GM21529 (cell line): ENCODE results near the gene C15orf40.

Source experiments
- ATAC-seq: cut with Tn5 transposase; IDR thresholded peaks from one replicate; pipeline ENCODE4 v1.9.1; 2021; ENCODE audit not compliant: unreplicated experiment

Gene C15orf40

DNA sequence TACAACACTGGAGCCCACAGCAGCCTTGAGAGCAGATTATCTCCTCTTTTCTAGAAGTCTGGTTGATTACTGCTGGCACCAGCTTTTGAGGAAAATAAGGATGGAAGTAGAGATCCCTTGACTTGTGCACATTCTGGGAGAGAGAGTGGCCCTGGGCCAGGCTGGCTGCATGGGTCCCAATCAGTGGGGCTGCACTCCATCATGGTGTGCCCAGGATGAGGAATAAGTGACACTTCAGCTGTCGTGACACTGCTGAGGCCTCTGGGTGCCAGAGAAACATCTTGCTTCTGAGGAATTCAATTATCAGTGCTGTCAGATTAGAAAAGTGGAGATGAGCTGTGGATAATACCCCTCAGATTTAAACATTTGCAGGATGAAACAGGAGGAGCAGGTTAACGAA lies 16.4 kb downstream of the C15orf40 start:
- ATAC-seq, result no peak

DNA sequence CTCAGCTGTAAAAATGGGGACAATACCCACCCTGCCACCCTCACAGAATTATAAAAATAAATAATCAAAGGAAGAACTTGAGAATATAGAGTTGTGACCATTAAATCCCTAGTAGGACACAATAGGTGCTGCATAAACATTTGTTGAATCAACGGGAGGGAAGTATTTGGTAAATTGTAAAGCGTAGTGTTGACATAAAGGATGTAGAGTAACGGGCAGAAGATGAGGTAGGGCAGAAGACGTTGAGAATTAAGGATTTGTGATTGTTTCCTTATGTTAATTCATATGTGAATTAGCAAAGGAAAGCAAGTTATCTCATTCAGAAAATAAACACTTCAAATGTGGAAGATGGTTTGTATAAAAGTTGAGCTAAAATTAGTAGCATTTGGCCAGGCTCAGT lies 18.3 kb downstream of the C15orf40 start:
- ATAC-seq, result no peak

DNA sequence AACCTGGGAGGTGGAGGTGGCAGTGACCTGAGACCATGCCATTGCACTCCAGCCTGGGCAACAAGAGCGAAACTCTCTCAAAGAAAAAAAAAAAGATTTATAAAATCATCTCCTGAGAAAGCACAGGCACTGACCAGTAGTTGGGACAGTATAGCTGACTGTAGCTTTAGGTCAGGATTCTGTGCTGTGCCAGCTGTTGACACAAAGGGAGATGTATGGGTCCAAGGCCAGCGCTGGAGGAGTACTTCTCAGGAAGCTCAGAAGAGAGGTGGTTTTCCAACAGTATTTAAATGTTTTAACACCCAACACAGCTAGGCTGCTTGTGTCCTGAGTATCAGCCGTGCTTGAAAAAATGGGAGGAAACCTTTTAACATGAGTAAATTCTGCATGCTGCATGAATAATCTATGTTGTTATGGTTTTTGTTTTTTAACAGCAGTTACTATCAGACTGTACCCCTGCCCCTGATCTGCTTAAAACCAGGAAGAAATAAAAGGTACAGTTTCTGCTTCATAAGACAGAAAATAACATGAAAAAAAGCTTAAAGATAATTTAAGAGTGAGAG lies 18.9 kb downstream of the C15orf40 start:
- ATAC-seq, result no peak

DNA sequence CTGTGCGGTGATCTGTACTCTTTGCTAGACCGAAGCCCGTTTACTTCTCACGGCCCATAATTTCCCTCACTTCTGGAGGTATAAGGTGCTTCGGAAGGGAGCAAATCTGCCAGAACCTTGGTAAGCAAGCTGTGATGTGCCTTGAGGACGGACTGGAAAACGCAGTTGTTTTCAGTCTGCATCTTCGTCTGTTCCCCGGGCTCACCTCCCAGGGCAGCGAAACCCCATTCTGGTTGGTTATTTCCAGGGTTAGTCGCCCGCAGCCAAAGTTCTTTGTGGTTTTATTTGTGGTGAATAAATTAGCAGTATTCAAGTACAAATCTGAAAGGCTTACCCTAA lies 25.0 kb downstream of the C15orf40 start:
- ATAC-seq, result peak; percentile 23

DNA sequence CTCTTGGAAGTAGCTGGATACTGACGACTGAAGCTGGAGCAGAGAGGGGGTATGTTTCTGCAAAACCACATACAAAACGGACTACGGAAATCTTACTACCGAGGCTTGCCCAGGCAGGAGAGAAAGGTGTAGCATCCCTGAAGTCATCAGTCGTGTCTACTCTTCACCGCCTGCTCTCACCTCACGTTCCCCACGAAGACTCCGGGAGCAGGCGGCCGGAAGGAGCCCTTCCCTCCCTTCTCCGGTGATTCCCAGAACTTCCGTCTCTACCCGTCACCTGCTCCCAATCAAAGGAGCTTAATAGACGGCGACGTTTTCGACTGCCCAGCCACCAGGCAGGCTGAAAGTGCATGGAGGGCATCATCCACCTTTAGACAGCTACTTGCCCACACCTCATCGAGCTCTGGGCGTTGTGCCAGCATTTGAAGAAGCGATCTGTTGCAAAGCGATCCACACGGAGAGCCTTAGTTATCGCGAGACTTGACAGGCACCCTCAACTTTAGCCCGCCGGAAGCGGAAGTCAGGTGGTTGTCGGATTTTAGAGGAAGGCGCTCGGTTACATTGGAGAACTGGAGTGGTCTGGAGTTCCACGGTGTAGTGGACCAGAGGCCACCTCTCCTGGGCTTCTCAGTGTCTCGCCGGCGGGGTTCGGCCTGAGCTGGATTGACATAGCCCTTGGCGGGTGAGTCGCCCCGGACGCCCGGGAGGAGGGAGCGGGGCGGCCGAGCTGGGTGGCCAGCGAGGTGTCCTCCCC lies 25.6 kb downstream of the C15orf40 start, which contains the start of gene RAMAC:
Gene RAMAC (plus strand): TSS at position 523 of the 754 bp plus-strand sequence. CDS start 2,809 bp downstream, outside the sequence.
- ATAC-seq, result peak; percentile 97

DNA sequence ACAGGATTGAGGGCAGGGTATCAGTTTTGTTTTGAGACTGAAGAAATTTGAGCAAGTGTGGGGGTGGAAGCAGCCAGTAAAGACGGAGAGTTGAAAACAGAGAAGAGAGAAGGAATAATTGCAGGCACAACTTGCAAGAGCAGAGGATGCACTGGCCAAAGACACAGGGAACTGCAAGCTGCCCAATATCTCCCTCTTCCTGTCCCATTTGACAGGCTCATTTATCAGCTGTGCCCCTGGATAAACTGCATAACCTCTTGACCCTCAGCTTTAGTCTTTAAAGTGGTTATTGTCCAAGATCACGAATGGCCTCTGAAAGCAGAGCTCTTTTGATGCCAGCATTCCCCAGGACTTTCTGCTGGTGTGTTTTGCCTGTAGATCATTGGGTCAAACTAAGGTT lies 30.5 kb downstream of the C15orf40 start:
- no peak for ATAC-seq

DNA sequence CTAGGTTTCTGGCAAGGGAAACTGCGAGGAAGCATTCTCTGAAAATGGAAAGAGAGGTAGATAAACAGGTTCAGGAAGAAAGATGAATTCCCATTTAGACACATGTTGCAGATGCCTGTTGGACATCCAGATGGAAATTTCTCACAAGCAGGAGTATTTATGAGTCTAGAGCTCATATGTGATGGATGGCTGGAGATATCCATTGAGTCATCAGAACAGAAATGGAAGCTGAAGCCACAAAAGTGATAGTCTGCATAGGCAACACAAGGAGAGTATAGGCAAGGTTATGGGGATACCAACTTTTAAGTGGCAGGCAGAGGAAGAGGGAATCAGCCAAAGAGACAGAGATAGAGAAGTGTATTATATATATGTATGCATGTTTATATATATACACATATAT lies 31.7 kb downstream of the C15orf40 start:
- no peak for ATAC-seq

DNA sequence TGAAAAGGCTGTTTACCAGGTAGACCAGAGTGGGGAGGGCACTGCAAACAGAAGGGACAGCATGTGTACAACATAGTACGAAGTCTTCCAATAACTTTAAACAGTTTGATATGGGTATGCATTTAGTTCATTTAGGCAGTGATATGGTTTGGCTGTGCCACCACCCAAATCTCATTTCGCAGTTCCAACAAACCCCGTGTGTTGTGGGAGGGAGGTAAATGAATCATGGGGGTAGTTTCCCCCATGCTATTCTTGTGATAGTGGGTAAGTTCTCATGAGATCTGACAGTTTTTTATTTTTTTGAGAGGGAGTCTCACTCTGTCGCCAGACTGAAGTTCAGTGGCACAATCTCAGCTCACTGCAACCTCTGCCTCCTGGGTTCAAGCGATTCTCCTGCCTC lies 33.0 kb downstream of the C15orf40 start:
- ATAC-seq, result no peak

DNA sequence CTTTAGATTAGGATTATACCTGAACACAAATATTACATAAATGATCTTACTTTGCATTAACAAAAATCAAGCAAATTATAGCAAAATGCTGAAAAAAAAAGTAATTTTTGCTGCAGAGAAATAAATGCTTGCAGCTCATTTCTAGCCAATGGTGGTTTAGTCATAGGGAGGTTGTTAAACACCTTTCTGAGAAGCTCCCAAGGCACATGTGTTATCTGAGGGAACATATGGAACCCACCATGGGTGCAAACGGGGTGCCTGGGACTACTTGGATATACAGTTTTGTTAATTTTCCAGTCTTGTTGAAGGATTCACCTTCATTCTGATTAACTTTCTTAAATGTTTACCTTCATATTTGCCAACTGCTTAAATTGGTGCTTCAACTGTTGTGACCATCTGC lies 34.4 kb downstream of the C15orf40 start:
- ATAC-seq, result no peak

DNA sequence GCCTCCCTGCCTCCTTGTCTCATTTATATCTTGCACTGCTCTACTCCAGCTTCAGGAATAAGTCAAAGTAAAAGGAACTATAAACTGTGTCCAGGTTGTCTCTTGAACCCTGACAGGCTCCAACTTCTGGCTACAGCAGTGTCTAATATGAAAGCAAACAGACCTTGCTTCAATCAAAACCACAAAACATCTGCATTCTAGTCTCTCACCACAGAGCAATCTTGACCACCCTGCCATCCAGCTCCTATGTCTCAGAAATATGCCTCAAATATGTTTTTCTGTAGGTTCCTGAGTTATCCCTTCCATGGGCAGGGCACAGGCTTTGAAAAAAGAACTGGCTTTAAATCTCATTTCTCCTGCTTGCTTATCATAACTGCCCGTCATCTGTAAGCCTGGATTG lies 38.4 kb downstream of the C15orf40 start:
- no peak for ATAC-seq

DNA sequence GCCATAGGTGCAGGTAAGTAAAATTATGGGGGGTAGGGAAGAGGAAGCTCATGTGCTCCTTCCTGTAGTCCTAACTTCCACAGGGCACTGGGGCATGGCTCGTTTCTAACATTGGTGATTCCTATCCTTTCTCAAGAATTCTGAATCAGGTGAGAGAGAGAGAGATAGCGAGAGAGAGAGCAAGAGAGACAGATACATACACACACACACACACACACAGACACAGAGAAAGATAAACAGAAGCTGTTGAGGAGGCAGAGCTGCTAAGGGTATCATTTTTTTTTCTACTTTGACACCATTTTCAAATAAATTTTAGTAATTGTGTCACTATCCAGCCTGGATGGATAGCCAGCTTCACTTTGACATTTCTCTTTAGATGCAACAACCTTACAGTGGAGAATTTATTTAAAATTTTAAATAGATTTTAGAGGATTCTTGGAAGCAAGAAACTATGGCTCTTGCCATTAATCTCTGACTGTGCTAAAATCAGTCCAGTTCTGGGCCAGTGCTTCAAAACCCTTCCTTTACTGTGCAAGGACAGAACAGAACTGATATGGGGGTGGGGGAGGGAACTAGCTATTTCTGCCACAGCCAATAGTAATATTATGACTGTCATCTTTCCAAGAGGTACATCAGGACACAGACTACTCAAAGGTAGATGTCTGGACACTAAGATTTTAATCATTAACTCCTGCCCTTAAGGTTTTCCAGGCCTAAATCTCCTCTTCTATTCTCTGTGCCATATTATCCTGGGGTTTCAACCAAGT lies 40.0 kb downstream of the C15orf40 start:
- no peak for ATAC-seq

DNA sequence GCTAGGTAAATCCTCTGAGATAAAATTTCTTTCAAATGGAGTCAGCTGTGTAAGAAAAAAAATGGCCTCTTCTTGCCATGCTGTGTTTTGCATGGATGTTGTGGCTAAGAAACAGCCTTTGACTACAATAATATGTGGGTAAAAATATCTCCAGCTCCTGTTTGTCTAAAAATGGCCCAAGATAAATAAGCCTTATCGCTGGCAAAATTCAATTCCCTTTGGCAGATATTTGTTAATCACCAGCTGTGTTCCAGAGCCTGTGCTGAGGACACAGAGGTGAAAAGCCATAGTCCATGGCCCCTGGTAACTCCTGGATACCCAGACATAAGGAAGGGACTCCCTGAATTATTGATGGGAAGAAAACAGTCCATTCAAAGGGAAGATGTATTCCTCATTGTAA lies 40.7 kb downstream of the C15orf40 start:
- no peak for ATAC-seq

DNA sequence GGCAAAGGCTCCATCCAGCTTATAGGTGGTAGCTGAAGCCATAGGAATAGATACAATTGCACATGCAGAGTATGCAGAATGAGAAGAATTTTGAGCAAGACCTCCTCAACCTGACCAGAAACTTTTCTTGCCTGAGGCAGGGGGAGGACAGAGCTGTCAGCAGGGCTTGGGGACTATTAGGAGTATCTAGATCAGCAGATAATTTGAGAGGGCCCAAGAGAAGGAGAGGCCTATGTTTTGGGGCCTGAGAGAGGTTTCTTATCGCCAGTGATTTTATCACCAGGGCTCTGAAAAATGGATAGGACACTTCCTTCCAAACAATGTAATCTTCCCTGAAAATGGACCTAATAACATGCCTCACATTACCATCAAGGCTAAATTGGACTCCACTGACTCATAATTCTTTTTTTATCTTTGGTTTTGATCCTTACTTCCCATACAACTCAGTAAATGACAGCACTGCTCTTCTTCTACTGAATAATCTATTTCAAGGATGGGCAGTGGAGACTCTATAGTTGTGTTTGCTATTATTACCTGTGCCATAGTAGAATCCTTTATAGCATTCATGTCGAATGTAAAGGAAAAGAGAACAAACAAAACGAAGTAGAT lies 41.3 kb downstream of the C15orf40 start:
- ATAC-seq, result no peak

DNA sequence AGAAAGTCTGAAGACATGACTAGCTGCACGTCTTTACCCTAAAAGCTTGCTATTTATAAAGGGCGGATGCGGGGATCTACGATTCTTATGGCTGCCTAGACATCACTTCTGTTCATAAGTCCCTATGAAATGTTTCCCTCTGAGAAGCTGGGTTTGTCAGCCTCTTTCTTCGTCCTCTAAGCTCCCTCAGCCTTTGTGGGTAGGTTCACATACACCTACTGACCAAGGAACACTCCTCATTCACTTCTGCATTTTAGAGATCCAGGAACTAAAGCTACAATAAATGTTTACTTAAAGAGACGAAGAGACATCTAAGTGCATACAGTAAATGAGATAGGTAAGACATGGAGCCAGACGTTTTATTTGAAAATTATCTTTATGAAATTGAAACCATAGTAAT lies 42.1 kb downstream of the C15orf40 start:
- no peak for ATAC-seq

DNA sequence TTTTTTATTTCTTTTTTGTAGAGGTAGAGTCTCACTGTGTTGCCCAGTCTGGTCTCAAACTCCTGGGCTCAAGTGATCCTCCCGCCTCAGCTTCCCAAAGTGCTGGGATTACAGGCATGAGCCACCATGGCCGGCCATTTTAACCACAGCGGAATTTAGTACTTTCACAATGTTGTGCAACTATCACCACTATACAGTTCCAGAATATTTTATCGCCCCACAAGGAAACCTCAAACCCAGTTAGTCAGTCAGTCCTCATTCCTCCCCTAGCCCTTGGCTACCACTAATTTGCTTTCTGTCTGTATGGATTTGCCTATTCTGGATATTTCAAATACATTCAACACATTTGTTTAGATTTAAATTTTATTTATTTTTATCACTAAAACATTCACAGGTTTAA lies 43.4 kb downstream of the C15orf40 start:
- no peak for ATAC-seq

DNA sequence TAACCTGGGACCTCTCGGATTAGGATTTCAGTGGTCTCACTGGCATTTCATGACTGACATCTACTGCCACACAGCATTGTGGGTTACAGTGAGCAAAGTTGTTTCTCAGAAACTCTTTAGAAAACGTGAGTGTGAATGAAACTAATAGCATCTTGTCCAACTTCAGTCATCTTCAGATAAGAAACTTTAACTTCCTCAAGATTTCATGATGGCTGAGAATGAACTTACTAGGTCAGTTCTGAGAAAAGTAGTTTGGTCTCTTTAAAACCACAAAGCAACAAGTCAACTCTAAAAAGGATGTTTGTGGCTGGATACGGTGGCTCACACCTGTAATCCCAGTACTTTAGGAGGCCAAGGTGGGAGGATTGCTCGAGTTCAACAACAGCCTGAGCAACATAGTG lies 44.8 kb downstream of the C15orf40 start:
- peak; percentile 87 for ATAC-seq

DNA sequence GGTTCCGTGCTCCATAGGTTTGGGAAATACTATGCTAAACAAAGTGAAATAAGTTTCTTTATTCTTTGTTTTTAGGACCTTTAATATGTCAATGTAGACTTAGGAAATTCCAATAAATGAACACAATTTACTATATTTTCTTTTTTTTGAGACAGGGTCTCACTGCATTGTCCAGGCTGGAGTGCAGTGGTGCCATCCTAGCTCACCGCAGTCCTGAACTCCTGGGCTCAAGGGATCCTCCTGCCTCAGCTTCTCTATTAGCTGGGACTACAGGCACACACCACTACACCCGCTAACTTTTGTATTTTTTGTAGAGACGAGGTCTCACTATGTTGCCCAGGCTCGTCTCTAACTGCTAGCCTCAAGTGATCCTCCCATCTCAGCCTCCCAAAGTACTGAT lies 46.5 kb downstream of the C15orf40 start:
- ATAC-seq, result no peak

DNA sequence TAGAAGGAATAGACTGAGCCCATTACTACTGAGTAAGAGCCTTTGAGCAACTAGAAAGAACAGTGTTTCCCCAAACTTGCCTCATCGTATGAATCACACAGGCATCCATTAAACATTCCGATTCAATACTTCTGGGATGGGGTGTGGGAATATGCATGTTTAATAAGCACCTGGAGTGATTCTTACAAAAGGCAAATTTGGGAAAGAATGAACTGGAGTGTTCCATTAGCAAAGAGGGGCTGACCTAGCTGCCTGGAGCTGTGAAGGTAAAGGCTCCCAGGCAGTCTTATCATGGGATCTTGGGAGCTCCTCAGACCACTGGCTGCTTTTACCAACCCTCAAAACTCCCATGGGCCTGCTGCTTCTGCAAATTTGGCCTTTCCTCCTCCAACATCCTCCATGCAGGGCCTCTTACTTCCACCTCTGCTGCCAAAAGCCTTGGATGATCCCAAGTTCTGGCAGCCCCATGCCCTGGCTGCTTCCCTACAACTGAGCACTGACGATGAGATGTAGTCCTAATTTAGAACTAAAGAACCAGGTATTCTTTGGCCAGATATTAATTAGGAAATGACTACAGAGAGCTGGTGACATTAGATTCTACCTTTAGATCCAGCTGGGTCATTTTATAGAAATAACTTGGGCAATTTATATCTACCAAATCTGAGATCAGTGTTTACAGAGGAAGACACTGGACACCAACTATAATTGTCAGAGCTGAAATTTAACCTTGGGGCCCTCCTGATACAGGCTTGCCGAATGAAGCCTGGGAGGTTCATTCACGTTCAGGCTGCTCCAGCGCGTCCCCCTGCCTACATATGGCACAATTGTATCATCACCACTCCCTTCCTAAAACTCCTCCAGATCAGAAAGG lies 47.7 kb downstream of the C15orf40 start:
- no peak for ATAC-seq

DNA sequence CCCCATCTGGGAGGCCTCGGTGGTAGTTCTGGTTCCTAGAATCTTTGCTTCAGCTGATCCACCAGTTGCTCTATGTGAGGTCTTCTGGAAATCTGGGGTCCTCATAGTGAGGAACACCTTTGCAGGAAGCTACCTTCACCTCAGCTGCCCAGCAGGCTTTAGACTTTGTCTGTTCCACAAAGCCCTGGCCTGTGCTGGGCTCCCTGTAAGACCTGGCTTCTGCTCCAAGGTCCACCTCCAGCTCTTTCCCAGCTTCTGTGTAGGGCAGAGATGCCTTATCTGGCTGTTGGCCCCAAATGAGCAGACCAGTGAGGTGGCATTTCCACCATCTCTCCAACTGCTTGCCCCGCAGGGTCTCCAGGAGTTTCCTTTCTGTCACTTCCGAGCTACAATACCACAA lies 50.7 kb downstream of the C15orf40 start:
- no peak for ATAC-seq

DNA sequence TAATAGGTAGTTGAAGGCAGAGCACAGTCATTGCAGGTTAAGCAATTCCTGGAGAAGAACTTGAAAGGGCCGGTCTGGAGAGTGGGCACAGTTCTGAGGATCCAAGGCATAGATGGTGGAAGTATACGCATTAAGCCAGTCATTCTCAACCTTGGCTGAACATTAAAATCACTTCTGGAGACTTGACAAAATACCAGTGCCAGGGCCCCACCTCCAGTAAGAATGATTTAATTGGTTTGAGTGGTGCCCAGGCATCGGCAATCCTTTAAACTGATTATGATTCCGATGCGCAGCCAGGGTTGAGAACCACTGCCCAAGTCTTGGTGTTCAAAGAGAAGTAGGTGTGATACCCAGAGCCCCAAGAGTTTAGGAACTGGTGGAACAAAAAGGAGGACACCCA lies 52.0 kb downstream of the C15orf40 start:
- no peak for ATAC-seq

DNA sequence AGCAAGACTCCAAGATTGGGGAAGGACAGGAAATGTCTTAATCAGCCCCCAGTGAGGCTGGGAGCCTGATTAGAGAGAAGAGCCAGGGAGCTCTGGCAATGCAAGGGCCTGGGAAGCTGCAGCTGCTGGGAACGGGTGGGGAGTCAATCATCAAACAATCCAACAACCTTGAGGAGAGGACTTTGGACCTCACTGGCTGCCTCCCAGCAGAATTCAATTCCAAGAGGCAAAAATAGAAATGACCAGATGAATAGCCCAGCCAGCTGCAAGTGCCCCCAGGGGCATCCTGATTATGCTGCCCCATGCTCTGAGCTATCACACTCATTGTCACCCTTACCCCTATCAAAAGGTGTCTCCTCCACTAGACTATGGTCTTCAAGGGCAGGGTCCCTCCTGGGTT lies 52.8 kb downstream of the C15orf40 start:
- ATAC-seq, result no peak
